Suprapubic skin (tissue), 4 donors: ENCODE measurements around the gene PPP1R12B.

Source experiments
- CTCF ChIP-seq, 2 donors: fragments of 200-600 bp in 1 of 2; fragments of 450-650 bp in 1 of 2; sonication (generic) in 1 of 2; IDR thresholded peaks; one replicate each; pipeline ENCODE4 v1.5.1; 2016 to 2019; ENCODE audit warnings: antibody characterized with exemption in 2 of 2, mild to moderate bottlenecking in 1 of 2, moderate library complexity in 1 of 2
- EP300 ChIP-seq: sonication (generic); formaldehyde crosslinking; IDR thresholded peaks from one replicate; pipeline ENCODE4 v1.6.1; 2017; ENCODE audit warnings: antibody characterized with exemption
- POLR2A ChIP-seq, 2 donors: fragments of 450-650 bp; IDR thresholded peaks; one replicate each; pipeline ENCODE4 v1.6.1; 2017; ENCODE audit warnings: antibody characterized with exemption in 2 of 2, mild to moderate bottlenecking in 2 of 2, moderate library complexity in 2 of 2
- POLR2AphosphoS5 ChIP-seq, 3 donors: sonication (generic); formaldehyde crosslinking; IDR thresholded peaks; one replicate each; pipeline ENCODE4 v1.6.1; 2017; ENCODE audit warnings: antibody characterized with exemption in 3 of 3

- TF ChIP-seq POLR2A (IDR thresholded peaks at IDR 0.05), result no peak
- no peak for TF ChIP-seq CTCF (IDR thresholded peaks at IDR 0.05)
- TF ChIP-seq POLR2AphosphoS5 (IDR thresholded peaks at IDR 0.05), result no peak
- TF ChIP-seq EP300, result no peak
These were observed 291.0 kb downstream of the PPP1R12B start for GRCh38 chr1:202639500-202639899.
